HepG2 (cell line): ENCODE measurements around the gene PIGX. TPM values are rescaled to one million over a fixed set of nuclear protein-coding genes. Genes with fewer than 3 reads are reported as not detected.

Experiments used
- ADNP ChIP-seq: sonication (generic); formaldehyde crosslinking; IDR thresholded peaks from 2 replicates; pipeline ENCODE4 v1.4.0; 2020; ENCODE audit warnings: missing genetic modification reagents
- HOXA3 ChIP-seq: sonication (generic); formaldehyde crosslinking; IDR thresholded peaks from 2 replicates; pipeline ENCODE4 v1.5.0; 2020; ENCODE audit warnings: missing genetic modification reagents
- KAT7 ChIP-seq: IDR thresholded peaks from 2 replicates; pipeline ENCODE4 v1.6.1; 2018; ENCODE audit warnings: borderline replicate concordance, missing compliant biosample characterization
- KDM1A ChIP-seq: IDR thresholded peaks from 2 replicates; pipeline ENCODE4 v1.6.1; 2016; ENCODE audit warnings: missing compliant biosample characterization
- KDM4B ChIP-seq: sonication (generic); formaldehyde crosslinking; IDR thresholded peaks from 2 replicates; pipeline ENCODE4 v1.4.0; 2020; ENCODE audit warnings: missing genetic modification reagents
- MYNN ChIP-seq: sonication (generic); formaldehyde crosslinking; IDR thresholded peaks from 2 replicates; pipeline ENCODE4 v1.4.0; 2020; ENCODE audit warnings: mild to moderate bottlenecking, low read depth, missing genetic modification reagents
- NFYB ChIP-seq: sonication (generic); formaldehyde crosslinking; IDR thresholded peaks from 2 replicates; pipeline ENCODE4 v1.4.0; 2020; ENCODE audit warnings: missing genetic modification reagents
- POLR2A ChIP-seq, 2 experiments: IDR thresholded peaks; 2 replicates each; pipeline ENCODE4 v1.6.1; 2011; ENCODE audit warnings: low read depth in 2 of 2, low read length in 2 of 2, mild to moderate bottlenecking in 1 of 2, moderate library complexity in 1 of 2; ENCODE audit not compliant: insufficient read depth in 1 of 2
- PRPF4 ChIP-seq: fragments of 200-400 bp; formaldehyde crosslinking; IDR thresholded peaks from 2 replicates; pipeline ENCODE4 v1.6.1; 2016; ENCODE audit warnings: low read length, low read depth; ENCODE audit not compliant: poor library complexity, severe bottlenecking
- SPEN ChIP-seq: sonication (generic); formaldehyde crosslinking; IDR thresholded peaks from 2 replicates; pipeline ENCODE4 v1.5.1; 2020; ENCODE audit warnings: low read depth, mild to moderate bottlenecking, missing genetic modification reagents
- YY1 ChIP-seq: IDR thresholded peaks from 2 replicates; pipeline ENCODE4 v1.6.1; 2011; ENCODE audit warnings: low read length, low read depth, moderate library complexity, mild to moderate bottlenecking; ENCODE audit not compliant: insufficient read depth, insufficient replicate concordance
- ZMYM3 ChIP-seq: sonication (generic); formaldehyde crosslinking; IDR thresholded peaks from 2 replicates; pipeline ENCODE4 v1.5.1; 2020; ENCODE audit warnings: mild to moderate bottlenecking, missing genetic modification reagents
- ZNF124 ChIP-seq: sonication (generic); formaldehyde crosslinking; IDR thresholded peaks from 2 replicates; pipeline ENCODE4 v1.4.0; 2020; ENCODE audit warnings: missing genetic modification reagents
- ZNF180 ChIP-seq: sonication (generic); formaldehyde crosslinking; IDR thresholded peaks from 2 replicates; pipeline ENCODE4 v1.4.0; 2020; ENCODE audit warnings: low read depth, missing genetic modification reagents, borderline replicate concordance
- polyA plus RNA-seq, 8 experiments: library from polyadenylated mRNA; depleted of rRNA in 3 of 8; stranded (reverse) in 7 of 8; unstranded in 1 of 8; fragments of >200 nt; fragmentation: Illumina TruSeq in 4 of 8; extraction: Trizol in 4 of 8; gene quantifications; 2 replicates each; pipeline versions ENCODE4 v1.2.1 to v1.2.3, GENCODE V29; 2011 to 2016; ENCODE audit warnings: low read depth in 4 of 8, missing spikeins in 1 of 8, mixed read lengths in 1 of 8; ENCODE audit not compliant: insufficient read depth in 1 of 8
- total RNA-seq, 5 experiments: library from RNA; depleted of rRNA; stranded (reverse); fragments of >200 nt; fragmentation: Illumina TruSeq; extraction: Trizol; gene quantifications; 2 replicates each; pipeline ENCODE4 v1.2.3, GENCODE V29; 2016; ENCODE audit warnings: low read depth in 1 of 5
- TF ChIP-seq, protein P1 (sequence below): IDR thresholded peaks from 2 replicates; pipeline ENCODE4 v1.6.1; 2016; ENCODE audit warnings: mild to moderate bottlenecking, missing biosample characterization, missing genetic modification reagents
- TF ChIP-seq, protein P2 (sequence below): fragments of 450-650 bp; IDR thresholded peaks from 2 replicates; pipeline ENCODE4 v1.6.1; 2017; ENCODE audit warnings: mild to moderate bottlenecking
- TF ChIP-seq, protein P3 (sequence below): sonication (generic); formaldehyde crosslinking; IDR thresholded peaks from 2 replicates; pipeline ENCODE4 v1.8.1; 2023; ENCODE audit warnings: mild to moderate bottlenecking, missing genetic modification reagents, borderline replicate concordance
- TF ChIP-seq, protein P4 (sequence below): sonication (generic); formaldehyde crosslinking; IDR thresholded peaks from 2 replicates; pipeline ENCODE4 v1.8.0; 2022; ENCODE audit warnings: mild to moderate bottlenecking, missing genetic modification reagents, moderate library complexity
- TF ChIP-seq, protein P5 (sequence below): sonication (generic); formaldehyde crosslinking; IDR thresholded peaks from 2 replicates; pipeline ENCODE4 v1.5.0; 2020; ENCODE audit warnings: mild to moderate bottlenecking, missing genetic modification reagents, moderate library complexity
- TF ChIP-seq, protein P6 (sequence below): sonication (generic); formaldehyde crosslinking; IDR thresholded peaks from 2 replicates; pipeline ENCODE4 v1.9.0; 2022; ENCODE audit warnings: low read depth, missing genetic modification reagents

The PIGX gene
- total and polyA plus RNA-seq, 2 of the 13 experiments (the other 11 are each of a cell fraction or from before 2014, with no cell fraction given): 13.2 to 21.3 TPM

DNA sequence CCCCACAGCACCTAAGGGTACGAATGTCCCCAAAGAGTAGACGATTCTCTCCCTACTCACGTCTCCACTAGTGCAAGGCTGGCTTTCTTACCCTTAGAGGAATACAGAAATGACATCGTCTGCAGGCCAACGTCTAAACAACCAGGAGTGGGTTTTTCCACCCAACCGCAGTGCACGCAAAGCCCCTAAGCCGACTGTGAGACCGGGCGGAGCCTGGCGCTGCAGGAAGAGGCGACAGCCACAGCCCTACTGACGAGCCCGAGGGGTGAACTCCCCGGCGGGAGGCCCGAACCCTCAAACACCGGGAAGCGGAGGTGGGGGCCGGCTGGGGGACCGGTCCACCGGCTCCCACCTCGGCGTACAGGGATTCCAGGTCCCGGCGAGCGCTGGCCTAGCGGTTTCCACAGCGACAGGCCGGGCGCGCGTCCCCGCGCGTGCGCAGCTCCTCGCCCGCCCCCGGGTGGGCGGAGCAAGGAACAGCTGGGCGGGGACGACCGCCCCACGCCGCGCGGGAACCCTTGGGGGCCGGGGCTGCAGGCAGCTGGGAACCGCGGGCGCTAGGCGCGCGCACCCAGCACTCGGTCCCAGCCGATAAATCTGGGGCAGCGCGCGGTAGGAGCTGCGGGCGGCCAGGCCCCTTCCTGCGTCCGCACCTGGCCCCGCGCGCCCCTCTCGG lies at the start of gene PIGX, which contains the start of gene CEP19 (continued):
- no peak for TF ChIP-seq ZMYM3 (CRISPR knock-in tag)
- no peak for TF ChIP-seq KDM4B (CRISPR knock-in tag)
- TF ChIP-seq MYNN (CRISPR knock-in tag): no peak
- TF ChIP-seq KAT7: no peak
- TF ChIP-seq, protein P1, sequence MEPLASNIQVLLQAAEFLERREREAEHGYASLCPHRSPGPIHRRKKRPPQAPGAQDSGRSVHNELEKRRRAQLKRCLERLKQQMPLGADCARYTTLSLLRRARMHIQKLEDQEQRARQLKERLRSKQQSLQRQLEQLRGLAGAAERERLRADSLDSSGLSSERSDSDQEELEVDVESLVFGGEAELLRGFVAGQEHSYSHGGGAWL (CRISPR knock-in tag): peak; percentile 68; the same call in 1 of the 2 replicates
- peak; percentile 36; the same call in 1 of the 2 replicates for TF ChIP-seq HOXA3 (CRISPR knock-in tag)
- TF ChIP-seq, protein P2, sequence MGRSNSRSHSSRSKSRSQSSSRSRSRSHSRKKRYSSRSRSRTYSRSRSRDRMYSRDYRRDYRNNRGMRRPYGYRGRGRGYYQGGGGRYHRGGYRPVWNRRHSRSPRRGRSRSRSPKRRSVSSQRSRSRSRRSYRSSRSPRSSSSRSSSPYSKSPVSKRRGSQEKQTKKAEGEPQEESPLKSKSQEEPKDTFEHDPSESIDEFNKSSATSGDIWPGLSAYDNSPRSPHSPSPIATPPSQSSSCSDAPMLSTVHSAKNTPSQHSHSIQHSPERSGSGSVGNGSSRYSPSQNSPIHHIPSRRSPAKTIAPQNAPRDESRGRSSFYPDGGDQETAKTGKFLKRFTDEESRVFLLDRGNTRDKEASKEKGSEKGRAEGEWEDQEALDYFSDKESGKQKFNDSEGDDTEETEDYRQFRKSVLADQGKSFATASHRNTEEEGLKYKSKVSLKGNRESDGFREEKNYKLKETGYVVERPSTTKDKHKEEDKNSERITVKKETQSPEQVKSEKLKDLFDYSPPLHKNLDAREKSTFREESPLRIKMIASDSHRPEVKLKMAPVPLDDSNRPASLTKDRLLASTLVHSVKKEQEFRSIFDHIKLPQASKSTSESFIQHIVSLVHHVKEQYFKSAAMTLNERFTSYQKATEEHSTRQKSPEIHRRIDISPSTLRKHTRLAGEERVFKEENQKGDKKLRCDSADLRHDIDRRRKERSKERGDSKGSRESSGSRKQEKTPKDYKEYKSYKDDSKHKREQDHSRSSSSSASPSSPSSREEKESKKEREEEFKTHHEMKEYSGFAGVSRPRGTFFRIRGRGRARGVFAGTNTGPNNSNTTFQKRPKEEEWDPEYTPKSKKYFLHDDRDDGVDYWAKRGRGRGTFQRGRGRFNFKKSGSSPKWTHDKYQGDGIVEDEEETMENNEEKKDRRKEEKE: no peak
- TF ChIP-seq KDM1A (CRISPR knock-in tag): no peak
- TF ChIP-seq, protein P3, sequence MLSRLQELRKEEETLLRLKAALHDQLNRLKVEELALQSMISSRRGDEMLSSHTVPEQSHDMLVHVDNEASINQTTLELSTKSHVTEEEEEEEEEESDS: no peak
- no peak for TF ChIP-seq ADNP (CRISPR knock-in tag)
- TF ChIP-seq, protein P4, sequence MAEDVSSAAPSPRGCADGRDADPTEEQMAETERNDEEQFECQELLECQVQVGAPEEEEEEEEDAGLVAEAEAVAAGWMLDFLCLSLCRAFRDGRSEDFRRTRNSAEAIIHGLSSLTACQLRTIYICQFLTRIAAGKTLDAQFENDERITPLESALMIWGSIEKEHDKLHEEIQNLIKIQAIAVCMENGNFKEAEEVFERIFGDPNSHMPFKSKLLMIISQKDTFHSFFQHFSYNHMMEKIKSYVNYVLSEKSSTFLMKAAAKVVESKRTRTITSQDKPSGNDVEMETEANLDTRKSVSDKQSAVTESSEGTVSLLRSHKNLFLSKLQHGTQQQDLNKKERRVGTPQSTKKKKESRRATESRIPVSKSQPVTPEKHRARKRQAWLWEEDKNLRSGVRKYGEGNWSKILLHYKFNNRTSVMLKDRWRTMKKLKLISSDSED (CRISPR knock-in tag): no peak
- TF ChIP-seq ZNF180: no peak
- TF ChIP-seq, protein P5, sequence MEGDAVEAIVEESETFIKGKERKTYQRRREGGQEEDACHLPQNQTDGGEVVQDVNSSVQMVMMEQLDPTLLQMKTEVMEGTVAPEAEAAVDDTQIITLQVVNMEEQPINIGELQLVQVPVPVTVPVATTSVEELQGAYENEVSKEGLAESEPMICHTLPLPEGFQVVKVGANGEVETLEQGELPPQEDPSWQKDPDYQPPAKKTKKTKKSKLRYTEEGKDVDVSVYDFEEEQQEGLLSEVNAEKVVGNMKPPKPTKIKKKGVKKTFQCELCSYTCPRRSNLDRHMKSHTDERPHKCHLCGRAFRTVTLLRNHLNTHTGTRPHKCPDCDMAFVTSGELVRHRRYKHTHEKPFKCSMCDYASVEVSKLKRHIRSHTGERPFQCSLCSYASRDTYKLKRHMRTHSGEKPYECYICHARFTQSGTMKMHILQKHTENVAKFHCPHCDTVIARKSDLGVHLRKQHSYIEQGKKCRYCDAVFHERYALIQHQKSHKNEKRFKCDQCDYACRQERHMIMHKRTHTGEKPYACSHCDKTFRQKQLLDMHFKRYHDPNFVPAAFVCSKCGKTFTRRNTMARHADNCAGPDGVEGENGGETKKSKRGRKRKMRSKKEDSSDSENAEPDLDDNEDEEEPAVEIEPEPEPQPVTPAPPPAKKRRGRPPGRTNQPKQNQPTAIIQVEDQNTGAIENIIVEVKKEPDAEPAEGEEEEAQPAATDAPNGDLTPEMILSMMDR (CRISPR knock-in tag): no peak
- peak; percentile 44 to 87; a peak in 3 of 4 replicates for TF ChIP-seq POLR2A (IDR thresholded peaks at IDR 0.05; ENCODE audit: insufficient read depth in 1 of 2, low read depth in 2 of 2, low read length in 2 of 2)
- TF ChIP-seq, protein P6, sequence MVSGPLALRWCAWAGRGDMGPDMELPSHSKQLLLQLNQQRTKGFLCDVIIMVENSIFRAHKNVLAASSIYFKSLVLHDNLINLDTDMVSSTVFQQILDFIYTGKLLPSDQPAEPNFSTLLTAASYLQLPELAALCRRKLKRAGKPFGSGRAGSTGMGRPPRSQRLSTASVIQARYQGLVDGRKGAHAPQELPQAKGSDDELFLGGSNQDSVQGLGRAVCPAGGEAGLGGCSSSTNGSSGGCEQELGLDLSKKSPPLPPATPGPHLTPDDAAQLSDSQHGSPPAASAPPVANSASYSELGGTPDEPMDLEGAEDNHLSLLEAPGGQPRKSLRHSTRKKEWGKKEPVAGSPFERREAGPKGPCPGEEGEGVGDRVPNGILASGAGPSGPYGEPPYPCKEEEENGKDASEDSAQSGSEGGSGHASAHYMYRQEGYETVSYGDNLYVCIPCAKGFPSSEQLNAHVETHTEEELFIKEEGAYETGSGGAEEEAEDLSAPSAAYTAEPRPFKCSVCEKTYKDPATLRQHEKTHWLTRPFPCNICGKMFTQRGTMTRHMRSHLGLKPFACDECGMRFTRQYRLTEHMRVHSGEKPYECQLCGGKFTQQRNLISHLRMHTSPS (CRISPR knock-in tag): no peak
- TF ChIP-seq SPEN (CRISPR knock-in tag): no peak; the same call in 1 of the 2 replicates
- no peak for TF ChIP-seq NFYB (CRISPR knock-in tag)
- peak; percentile 37 for TF ChIP-seq YY1
- peak; percentile 47; the same call in 1 of the 2 replicates for TF ChIP-seq ZNF124 (CRISPR knock-in tag)
- no peak for TF ChIP-seq PRPF4
